Muscle of arm (tissue), 14 donors: ENCODE results near the gene ZMYND11. TPM values are rescaled to one million over a fixed set of nuclear protein-coding genes. Genes with fewer than 3 reads are reported as not detected.
A peak's percentile ranks its signal among the peaks of the same experiment; 100 is the strongest.

Source experiments
- DNase-seq: peaks from one replicate; pipeline ENCODE4 v3.0.0-alpha.2; 2013
- long read RNA-seq, 11 donors: transcript quantifications; one replicate each; lab custom pipeline, GENCODE V29; 2026
- polyA plus RNA-seq, 12 donors: library from polyadenylated mRNA; unstranded; fragments of 120-200 nt; gene quantifications; one replicate each; pipeline ENCODE4 v1.2.1, GENCODE V29; 2013; ENCODE audit not compliant: insufficient read length in 12 of 12

ZMYND11 gene
- 100 to 1,000 TPM in 2 of 12 donors, 10 to 100 TPM in 10; 57.1 to 115 (median 71.6) TPM for polyA plus RNA-seq
- long read RNA-seq, donor 1, full-length matches to known transcripts, result 1 of 6 reads
- long read RNA-seq, donor 1, partial matches to known transcripts, result 5 of 6 reads
- long read RNA-seq, donor 1, other reads (novel, unspliced or antisense), result 0 of 6 reads
- long read RNA-seq, donor 2, full-length matches to known transcripts, result 6 of 27 reads
- long read RNA-seq, donor 2, partial matches to known transcripts, result 13 of 27 reads
- long read RNA-seq, donor 2, other reads (novel, unspliced or antisense), result 8 of 27 reads
- long read RNA-seq, donor 3, result 0 reads
- long read RNA-seq, donor 4, partial matches to known transcripts, result 0 of 1 reads
- long read RNA-seq, donor 4, other reads (novel, unspliced or antisense), result 0 of 1 reads
- long read RNA-seq, donor 5, result 0 reads
- long read RNA-seq, donor 6, result 0 reads
- long read RNA-seq, donor 7, full-length matches to known transcripts, result 2 of 2 reads
- long read RNA-seq, donor 7, partial matches to known transcripts, result 0 of 2 reads
- long read RNA-seq, donor 7, other reads (novel, unspliced or antisense), result 0 of 2 reads
- long read RNA-seq, donor 8, partial matches to known transcripts, result 0 of 10 reads
- long read RNA-seq, donor 8, other reads (novel, unspliced or antisense), result 6 of 10 reads
- long read RNA-seq, donor 9, partial matches to known transcripts, result 0 of 1 reads
- long read RNA-seq, donor 9, other reads (novel, unspliced or antisense), result 0 of 1 reads
- long read RNA-seq, donor 10, partial matches to known transcripts, result 6 of 8 reads
- long read RNA-seq, donor 10, other reads (novel, unspliced or antisense), result 0 of 8 reads
- long read RNA-seq, donor 11, full-length matches to known transcripts, result 6 of 13 reads
- long read RNA-seq, donor 11, partial matches to known transcripts, result 0 of 13 reads
- long read RNA-seq, donor 11, other reads (novel, unspliced or antisense), result 7 of 13 reads

GRCh38 chr10:135132-135600 lies at the start of gene ZMYND11:
Gene ZMYND11 (plus strand): TSS chr10:135455. CDS start chr10:180013, 44,558 bp downstream.
- peak; percentile 65 for DNase-seq

DNA sequence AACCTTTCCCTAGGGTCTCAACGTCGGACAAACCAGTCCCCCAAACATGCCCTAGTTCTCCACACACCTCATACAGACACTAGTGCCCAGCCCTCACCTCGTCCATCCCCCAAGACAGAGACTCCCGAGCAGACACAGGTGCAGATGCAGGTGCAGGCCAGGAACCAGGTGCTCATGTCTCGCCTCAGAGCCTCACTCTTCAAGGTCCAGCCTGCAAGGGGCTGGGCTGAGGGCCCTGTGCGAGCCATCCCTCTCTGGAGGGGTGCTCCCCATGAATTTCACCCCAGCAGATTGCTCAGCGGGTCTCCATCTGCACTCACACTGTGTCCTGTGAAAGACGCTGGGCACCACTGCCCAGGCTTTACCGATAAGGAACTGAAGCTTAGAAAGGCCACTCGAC lies 49.2 kb upstream of the ZMYND11 start:
- no peak for DNase-seq

DNA sequence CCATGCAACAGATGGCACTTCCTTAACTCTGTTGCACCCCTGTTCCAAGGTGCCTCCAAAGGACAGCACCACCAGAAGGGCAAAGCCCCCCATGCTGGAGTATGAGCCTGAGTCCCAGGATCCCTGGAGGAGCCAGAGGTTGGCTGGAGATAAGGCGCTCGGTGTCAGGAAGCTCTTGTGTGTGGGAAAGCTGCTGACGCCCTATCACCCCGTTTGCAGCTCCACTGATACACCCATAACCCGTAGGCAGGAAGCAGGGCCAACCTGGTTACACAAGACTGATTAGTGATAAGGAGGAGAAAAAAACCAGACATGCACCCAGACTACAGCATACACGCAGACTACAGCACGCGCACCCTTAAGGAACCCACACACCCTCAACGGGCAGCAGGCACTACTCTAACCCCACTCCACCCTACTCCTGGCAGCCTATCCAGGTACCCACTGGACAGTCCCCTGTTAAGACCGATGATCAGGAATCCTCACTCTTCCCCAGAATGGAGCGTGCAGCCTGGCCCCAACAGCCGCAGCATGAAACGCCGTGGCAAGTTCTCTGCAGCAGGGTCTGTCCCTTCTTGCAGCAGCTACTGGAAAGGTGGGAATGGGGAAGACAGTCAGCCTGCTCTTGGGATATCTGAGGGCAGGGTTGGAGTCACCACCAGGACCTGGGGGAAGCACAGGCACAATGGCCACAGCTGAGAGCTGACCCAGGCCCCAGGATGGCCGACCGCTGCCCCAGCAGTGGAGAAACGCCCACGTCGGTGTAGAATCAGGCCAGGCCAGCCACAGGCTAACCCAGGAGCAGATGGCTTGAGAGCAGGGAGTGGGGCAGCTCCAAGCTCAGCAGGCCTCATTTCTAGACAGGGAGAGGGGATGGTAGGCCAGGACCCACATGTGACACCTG lies 47.8 kb upstream of the ZMYND11 start:
- DNase-seq, result no peak

DNA sequence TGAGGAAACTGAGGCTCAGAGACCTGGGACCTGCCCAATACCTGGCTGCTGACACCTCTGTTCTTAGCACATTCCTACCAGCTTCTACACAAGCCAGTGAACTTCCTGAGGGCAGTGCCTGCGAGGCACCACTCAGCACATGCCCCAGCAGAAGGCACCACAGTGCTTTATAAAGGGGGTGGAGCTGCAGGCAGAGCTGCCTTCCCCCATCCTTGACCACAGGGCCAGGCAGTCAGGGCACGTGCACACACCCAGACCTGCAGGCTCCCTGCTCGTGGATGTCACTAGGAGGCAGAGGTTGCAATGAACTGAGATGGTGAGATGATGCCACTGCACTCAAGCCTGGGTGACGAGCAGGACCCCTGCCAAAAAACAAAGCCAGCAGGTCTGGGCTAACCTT lies 47.0 kb upstream of the ZMYND11 start:
- no peak for DNase-seq

DNA sequence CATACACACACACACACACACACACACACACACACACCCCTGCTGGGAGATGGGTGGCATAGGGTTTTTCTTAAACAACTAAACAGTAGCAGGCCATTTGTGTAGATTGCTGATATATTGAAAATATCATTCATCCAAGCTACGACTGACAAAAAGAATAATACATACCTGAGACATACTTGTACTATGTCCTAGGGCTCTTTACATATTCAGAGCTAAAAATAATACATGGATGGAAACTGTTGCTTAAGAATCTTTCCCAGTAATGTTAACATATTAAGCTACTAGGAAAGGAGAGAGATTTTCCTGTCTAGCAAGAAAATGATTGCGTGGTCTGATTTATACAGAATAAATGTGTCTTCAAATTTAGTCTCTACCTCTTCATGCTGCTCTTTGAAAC lies 46.0 kb upstream of the ZMYND11 start:
- no peak for DNase-seq

DNA sequence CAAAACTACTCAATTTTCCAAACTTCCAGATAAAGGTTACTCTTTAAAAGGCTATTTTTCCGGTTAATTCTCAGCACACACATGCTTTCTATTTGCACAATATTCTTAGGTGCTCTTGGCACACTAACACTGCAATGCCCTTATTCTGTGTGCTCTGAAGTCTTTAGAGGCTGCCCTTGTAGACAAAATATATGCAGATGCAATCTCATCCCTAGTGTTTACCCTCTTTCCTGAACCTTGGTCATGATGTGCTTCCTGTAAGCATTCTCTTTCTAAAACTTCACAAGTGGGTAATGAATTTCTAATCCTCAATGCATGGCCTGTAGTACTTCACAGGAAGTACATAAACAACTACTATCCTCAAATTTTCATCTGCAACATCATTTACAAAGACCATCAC lies 45.1 kb upstream of the ZMYND11 start:
- DNase-seq, result no peak

- no peak for DNase-seq
Measured at GRCh38 chr10:91313-91712, 43.9 kb upstream of the ZMYND11 start.

- no peak for DNase-seq
Measured at GRCh38 chr10:92153-92552, 43.1 kb upstream of the ZMYND11 start.

DNA sequence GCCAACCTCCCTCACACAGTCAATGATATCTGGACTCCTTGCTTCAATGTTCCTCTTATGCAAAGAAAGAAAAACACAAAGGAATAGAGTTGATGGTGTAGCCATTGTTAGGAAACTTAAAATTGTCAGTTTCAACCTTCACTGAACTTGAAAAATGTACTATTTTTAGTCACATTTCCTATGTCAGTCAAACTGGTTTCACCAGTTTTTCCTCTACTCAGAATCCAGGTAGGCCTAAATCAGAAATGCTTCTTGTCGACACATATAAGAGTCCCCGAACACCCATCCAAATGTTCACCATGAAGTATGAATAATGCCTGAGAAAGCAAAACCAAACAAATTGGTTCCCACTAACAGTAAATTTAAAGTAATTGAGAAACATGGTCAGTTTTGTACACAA lies 42.4 kb upstream of the ZMYND11 start:
- DNase-seq, result no peak

- DNase-seq, result no peak
Measured at GRCh38 chr10:94613-95012, 40.6 kb upstream of the ZMYND11 start.

- DNase-seq, result no peak
Measured at GRCh38 chr10:95356-96115, 39.7 kb upstream of the ZMYND11 start.

DNA sequence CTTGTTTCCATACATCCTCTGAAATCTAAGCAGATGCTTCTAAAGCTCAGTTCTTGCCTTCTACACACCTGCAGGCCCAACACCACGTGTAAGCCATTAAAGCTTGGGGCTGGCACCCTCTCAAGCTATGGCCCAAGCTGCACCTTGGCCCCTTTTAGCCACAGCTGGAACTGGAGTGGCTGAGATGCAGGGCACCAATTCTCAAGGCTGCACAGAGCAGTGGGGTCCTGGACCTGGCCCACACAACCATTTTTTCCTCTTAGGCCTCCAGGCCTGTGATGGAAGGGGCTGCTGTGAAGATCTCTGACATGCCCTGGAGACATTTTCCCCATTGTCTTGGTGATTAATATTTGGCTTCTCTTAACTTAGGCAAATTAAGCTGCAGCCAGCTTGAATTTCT lies 38.8 kb upstream of the ZMYND11 start:
- no peak for DNase-seq

DNA sequence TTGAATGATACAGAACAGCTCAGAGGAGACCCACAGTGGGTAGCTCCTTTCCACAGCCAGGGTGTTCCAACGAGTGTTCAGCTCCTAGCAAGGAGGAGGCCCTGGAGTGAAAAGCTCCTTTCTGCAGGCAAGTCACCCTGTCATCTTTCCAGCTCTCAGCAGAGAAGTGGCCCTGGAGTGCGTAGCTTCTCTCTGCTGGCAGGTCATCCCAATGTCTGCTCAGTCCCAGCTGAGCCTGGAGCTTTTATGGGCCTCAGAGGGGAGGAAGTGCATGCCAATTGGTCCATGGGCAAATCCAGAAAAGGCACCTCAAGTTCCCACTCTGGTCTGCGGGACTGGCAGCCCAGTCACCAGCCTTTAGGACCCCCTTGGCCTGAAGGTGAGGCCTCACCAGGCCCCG lies 30.8 kb upstream of the ZMYND11 start:
- no peak for DNase-seq

- DNase-seq, result no peak
Measured at GRCh38 chr10:104862-105565, 30.2 kb upstream of the ZMYND11 start.

DNA sequence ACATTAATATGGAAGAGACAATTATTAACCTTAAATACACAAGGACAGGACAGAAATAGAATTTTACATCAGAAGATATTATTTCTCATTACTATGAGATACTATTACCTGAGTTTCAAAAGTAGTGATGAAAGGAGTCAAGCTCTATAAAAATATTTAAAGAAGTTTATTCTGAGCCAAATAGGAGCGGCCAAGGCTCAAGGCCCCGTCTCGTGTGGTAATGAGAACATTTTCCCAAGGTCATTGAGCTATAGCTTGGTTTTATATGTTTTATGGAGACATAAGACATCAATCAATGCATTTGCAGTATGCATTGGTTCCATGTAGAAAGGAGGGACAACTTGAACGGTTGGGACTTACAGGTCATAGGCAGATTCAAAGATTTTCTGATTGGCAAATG lies 29.4 kb upstream of the ZMYND11 start:
- DNase-seq, result no peak

DNA sequence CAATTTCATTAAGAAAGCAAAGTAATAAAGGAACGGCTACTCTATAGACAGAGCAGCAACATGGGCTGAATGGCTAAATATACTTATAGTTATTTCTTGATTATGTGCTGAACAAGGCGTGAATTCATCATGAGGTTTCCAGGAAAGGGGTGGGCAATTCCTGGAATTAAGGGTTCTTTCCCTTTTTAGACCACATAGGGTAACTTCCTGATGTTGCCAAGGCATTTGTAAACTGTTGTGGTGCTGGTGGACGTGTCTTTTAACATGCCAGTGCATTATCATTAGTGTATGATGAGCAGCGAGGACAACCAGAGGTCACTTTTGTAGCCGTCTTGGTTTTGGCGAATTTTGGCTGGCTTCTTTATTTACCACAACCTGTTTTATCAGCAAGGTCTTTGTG lies 28.5 kb upstream of the ZMYND11 start:
- no peak for DNase-seq

- no peak for DNase-seq
Measured at GRCh38 chr10:112246-112645, 23.0 kb upstream of the ZMYND11 start.

DNA sequence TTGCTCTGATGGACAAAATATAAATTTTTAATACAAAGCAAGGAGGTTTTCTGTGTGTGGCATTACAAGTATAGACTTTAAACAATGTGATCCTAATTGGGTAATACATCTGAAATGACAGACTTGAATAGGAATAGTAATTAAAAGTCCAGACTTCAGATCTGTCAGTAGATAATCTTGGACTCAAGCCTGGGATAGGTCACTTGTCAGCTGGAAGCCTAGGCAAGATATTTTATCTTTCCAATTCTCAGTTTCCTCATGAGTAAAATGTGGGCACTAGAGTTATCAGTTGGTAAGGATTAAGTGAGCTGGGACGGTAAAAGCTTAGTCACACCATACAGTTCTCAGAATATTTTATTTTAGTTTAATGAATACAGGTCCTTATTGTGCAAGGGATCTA lies 10.4 kb upstream of the ZMYND11 start:
- no peak for DNase-seq

- peak; percentile 21 for DNase-seq
Measured at GRCh38 chr10:127612-128432, 7.4 kb upstream of the ZMYND11 start.
